KOPT-K1 (cell line): ENCODE results near the gene EPHA10.

ENCODE experiments used
- H3K27ac ChIP-seq: fragments of 200-600 bp; sonication (generic); 2 replicates; pipeline ENCODE4 v1.5.1; 2016; ENCODE audit warnings: antibody characterized with exemption, mild to moderate bottlenecking, low read depth, low read length; ENCODE audit not compliant: poor library complexity, severe bottlenecking
- H3K36me3 ChIP-seq: fragments of 200-600 bp; sonication (generic); 2 replicates; pipeline ENCODE4 v1.5.1; 2017; ENCODE audit warnings: antibody characterized with exemption, mild to moderate bottlenecking, low read length, moderate library complexity; ENCODE audit not compliant: insufficient read depth
- H3K9me3 ChIP-seq: fragments of 200-600 bp; sonication (generic); 2 replicates; pipeline ENCODE4 v1.5.1; 2017; ENCODE audit warnings: antibody characterized with exemption, low read length, mild to moderate bottlenecking; ENCODE audit not compliant: insufficient read depth, poor library complexity, severe bottlenecking

The EPHA10 gene

GRCh38 chr1:37730376-37730775 lies 34.5 kb downstream of the EPHA10 start:
- Histone ChIP-seq H3K27ac (no peak overlapping the region), H3K9me3 (no peaks in the 10 kb centered on the region), H3K36me3 (no peaks in the 10 kb centered on the region)

GRCh38 chr1:37728416-37728815 lies 36.5 kb downstream of the EPHA10 start:
- Histone ChIP-seq H3K36me3 (no peaks in the 10 kb centered on the region), H3K9me3 (no peaks in the 10 kb centered on the region), H3K27ac (no peak overlapping the region)

- Histone ChIP-seq H3K9me3 (no peaks in the 10 kb centered on the region), H3K27ac (no peak overlapping the region), H3K36me3 (no peaks in the 10 kb centered on the region)
Measured at GRCh38 chr1:37726751-37727585, 38.0 kb downstream of the EPHA10 start.

GRCh38 chr1:37725851-37726613 lies 38.9 kb downstream of the EPHA10 start:
- Histone ChIP-seq H3K9me3 (no peaks in the 10 kb centered on the region), H3K27ac (no peak overlapping the region), H3K36me3 (no peaks in the 10 kb centered on the region)

- Histone ChIP-seq H3K9me3 (no peaks in the 10 kb centered on the region), H3K36me3 (no peaks in the 10 kb centered on the region), H3K27ac (no peak overlapping the region)
Measured at GRCh38 chr1:37724575-37724974, 40.3 kb downstream of the EPHA10 start.

- H3K36me3 ChIP-seq: no peaks in the 10 kb centered on the region
- no peak overlapping the region for H3K27ac ChIP-seq
- no peaks in the 10 kb centered on the region for H3K9me3 ChIP-seq
Measured at GRCh38 chr1:37723390-37724078, 41.4 kb downstream of the EPHA10 start.

- no peak overlapping the region for H3K27ac ChIP-seq
- no peaks in the 10 kb centered on the region for H3K9me3 ChIP-seq
- no peaks in the 10 kb centered on the region for H3K36me3 ChIP-seq
Measured at GRCh38 chr1:37723072-37723389, 41.9 kb downstream of the EPHA10 start.

- no peaks in the 10 kb centered on the region for H3K9me3 ChIP-seq
- no peaks in the 10 kb centered on the region for H3K36me3 ChIP-seq
- H3K27ac ChIP-seq: no peak overlapping the region
Measured at GRCh38 chr1:37722181-37723071, 42.5 kb downstream of the EPHA10 start.

- no peak overlapping the region for H3K27ac ChIP-seq
- no peaks in the 10 kb centered on the region for H3K36me3 ChIP-seq
Measured at GRCh38 chr1:37721565-37721964, 43.4 kb downstream of the EPHA10 start.

GRCh38 chr1:37720231-37721130 lies 44.4 kb downstream of the EPHA10 start:
- Histone ChIP-seq H3K27ac (no peak overlapping the region), H3K9me3 (no peaks in the 10 kb centered on the region), H3K36me3 (no peaks in the 10 kb centered on the region)

More at GRCh38 chr1:37721565-37721964, 43.4 kb downstream of the EPHA10 start:
- H3K9me3 ChIP-seq: no peaks in the 10 kb centered on the region

- Histone ChIP-seq H3K36me3 (no peaks in the 10 kb centered on the region), H3K9me3 (no peaks in the 10 kb centered on the region), H3K27ac (no peak overlapping the region)
Measured at GRCh38 chr1:37719572-37720195, 45.2 kb downstream of the EPHA10 start.

- H3K27ac ChIP-seq: no peak overlapping the region
- no peaks in the 10 kb centered on the region for H3K36me3 ChIP-seq
- no peaks in the 10 kb centered on the region for H3K9me3 ChIP-seq
Measured at GRCh38 chr1:37718901-37719571, 45.9 kb downstream of the EPHA10 start.
